Upper lobe of right lung (tissue), 1 donor: ENCODE measurements around the gene ZNF280B. TPM values are rescaled to one million over a fixed set of nuclear protein-coding genes. Genes with fewer than 3 reads are reported as not detected.

ENCODE experiments used
- ATAC-seq: fragments of 200-7000 bp; cut with Tn5 transposase; one replicate; pipeline ENCODE4 v1.9.1; 2020; ENCODE audit warnings: mild to moderate bottlenecking, moderate library complexity
- DNase-seq: peaks from one replicate; pipeline ENCODE4 v3.0.0-alpha.2; 2020
- H3K27ac ChIP-seq: fragments of 200-600 bp; one replicate; pipeline ENCODE4 v1.8.0; 2022
- H3K27me3 ChIP-seq: fragments of 200-600 bp; one replicate; pipeline ENCODE4 v1.8.0; 2022; ENCODE audit warnings: mild to moderate bottlenecking
- H3K36me3 ChIP-seq: fragments of 200-600 bp; one replicate; pipeline ENCODE4 v1.8.0; 2022
- H3K4me1 ChIP-seq: fragments of 200-600 bp; one replicate; pipeline ENCODE4 v1.8.0; 2022
- H3K4me3 ChIP-seq: fragments of 200-600 bp; one replicate; pipeline ENCODE4 v1.8.0; 2022; ENCODE audit warnings: mild to moderate bottlenecking
- H3K9me3 ChIP-seq: fragments of 200-600 bp; one replicate; pipeline ENCODE4 v1.8.0; 2022
- CTCF ChIP-seq: fragments of 200-600 bp; IDR thresholded peaks from one replicate; pipeline ENCODE4 v1.8.0; 2022; ENCODE audit warnings: antibody characterized with exemption
- intact Hi-C: fragments of 100-400 bp; cut with DNase I; formaldehyde crosslinking; loops from one replicate; pipeline ENCODE4 v1.11.0; 2022
- total RNA-seq: library from RNA; stranded (reverse); fragmentation: NEBNext Ultra II Directional; extraction: Animal tissue kit (Norgen Biotek cat#: 25700); gene quantifications from one replicate; pipeline ENCODE4 v1.2.1, GENCODE V29; 2021
- donor health status: DM: no; HTN: yes; CAD: no; lungs with severe emphysema.

Gene ZNF280B
- total RNA-seq, 1 donor from 2014 or later, result 0.49 TPM

DNA sequence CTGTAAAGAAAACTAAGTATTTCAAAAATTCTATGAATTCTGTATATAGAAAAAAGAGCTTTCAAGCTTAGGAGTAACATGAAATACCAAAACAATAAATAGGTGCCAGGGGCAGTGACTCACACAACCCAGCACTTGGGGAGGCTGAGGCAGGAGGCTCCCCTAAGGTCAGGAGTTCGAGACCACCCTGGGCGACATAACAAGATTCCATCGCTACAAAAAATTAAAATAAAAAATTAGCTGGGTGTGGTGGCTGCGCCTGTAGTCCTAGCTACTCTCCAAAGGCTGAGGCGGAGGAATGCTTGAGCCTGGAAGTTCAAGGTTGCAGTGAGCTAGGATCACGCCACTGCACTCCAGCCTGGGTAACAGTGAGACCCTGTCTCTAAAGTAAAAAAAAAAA, 21.5 kb downstream of the ZNF280B start:
- Histone ChIP-seq H3K36me3 (no peaks in the 10 kb centered on the region), H3K9me3 (no peaks in the 10 kb centered on the region), H3K4me1 (no peaks in the 10 kb centered on the region), H3K27ac (no peak overlapping the region), H3K27me3 (peaks cover 4% of the 10 kb centered on the region), H3K4me3 (no peak overlapping the region)
- intact Hi-C loops, result no loop called here
- DNase-seq, result no peak
- no peak for ATAC-seq
- no peak for TF ChIP-seq CTCF

GRCh38 chr22:22486132-22486899, 22.2 kb downstream of the ZNF280B start:
- Histone ChIP-seq H3K36me3 (no peaks in the 10 kb centered on the region), H3K4me1 (no peaks in the 10 kb centered on the region), H3K27ac (no peak overlapping the region), H3K9me3 (no peaks in the 10 kb centered on the region), H3K4me3 (no peak overlapping the region), H3K27me3 (peaks cover 4% of the 10 kb centered on the region)
- intact Hi-C loops, result no loop called here
- TF ChIP-seq CTCF, result no peak
- no peak for DNase-seq
- no peak for ATAC-seq

DNA sequence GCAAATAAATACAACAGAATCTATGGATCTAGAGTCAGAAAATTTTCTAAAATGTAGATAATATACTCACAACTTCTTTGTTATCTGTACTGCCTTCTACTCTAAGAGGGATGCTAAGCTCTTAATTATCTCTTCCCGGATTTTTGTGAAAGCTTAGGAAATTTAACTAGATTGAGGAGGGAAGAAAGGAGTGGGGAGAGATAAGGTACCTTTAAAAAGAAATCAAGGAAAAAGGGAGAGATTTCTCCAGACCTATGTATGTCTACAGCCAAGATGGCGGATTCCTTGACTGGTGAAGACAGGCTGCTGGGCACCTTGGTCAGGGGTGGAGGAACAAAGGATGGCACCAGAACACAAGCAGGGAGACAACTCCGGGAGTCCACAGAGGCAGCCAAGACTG, 23.0 kb downstream of the ZNF280B start:
- TF ChIP-seq CTCF, result no peak
- no peak overlapping the region for H3K27ac ChIP-seq
- no peaks in the 10 kb centered on the region for H3K36me3 ChIP-seq
- ATAC-seq, result no peak
- H3K27me3 ChIP-seq, result peaks cover 4% of the 10 kb centered on the region
- H3K4me3 ChIP-seq, result no peak overlapping the region
- no peaks in the 10 kb centered on the region for H3K9me3 ChIP-seq
- no peaks in the 10 kb centered on the region for H3K4me1 ChIP-seq
- intact Hi-C loops, result no loop called here
- DNase-seq, result no peak

DNA sequence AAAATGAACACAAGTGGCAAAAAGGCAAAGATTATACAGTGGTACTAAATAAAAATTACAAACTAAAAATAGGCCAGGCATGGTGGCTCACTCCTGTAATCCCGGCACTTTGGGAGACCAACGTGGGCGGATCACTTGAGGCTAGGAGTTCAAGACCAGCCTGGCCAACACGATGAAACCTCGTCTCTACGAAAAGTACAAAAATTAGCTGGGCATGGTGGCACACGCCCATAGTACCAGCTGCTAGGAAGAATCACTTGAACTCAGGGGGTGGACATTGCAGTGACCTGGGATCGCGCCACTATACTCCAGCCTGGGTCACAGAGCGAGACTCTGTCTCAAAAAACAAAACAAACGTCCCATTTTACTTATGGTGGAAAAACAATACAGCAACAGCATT, 24.5 kb downstream of the ZNF280B start:
- Histone ChIP-seq H3K27ac (no peak overlapping the region), H3K36me3 (no peaks in the 10 kb centered on the region), H3K4me1 (no peaks in the 10 kb centered on the region), H3K4me3 (no peak overlapping the region), H3K27me3 (peaks cover 4% of the 10 kb centered on the region), H3K9me3 (no peaks in the 10 kb centered on the region)
- no peak for ATAC-seq
- no peak for DNase-seq
- no peak for TF ChIP-seq CTCF
- intact Hi-C loops, result no loop called here

GRCh38 chr22:22480940-22481339, 27.6 kb downstream of the ZNF280B start:
- Histone ChIP-seq H3K4me3 (no peak overlapping the region), H3K4me1 (no peaks in the 10 kb centered on the region)

More at GRCh38 chr22:22480940-22481339, 27.6 kb downstream of the ZNF280B start:
- Histone ChIP-seq H3K27ac (no peak overlapping the region), H3K9me3 (no peaks in the 10 kb centered on the region), H3K27me3 (peaks cover 4% of the 10 kb centered on the region), H3K36me3 (no peaks in the 10 kb centered on the region)
- TF ChIP-seq CTCF, result no peak
- ATAC-seq (no peak), DNase-seq (no peak)
- intact Hi-C loops, result no loop called here
